GM12801 (cell line): Measurements from ENCODE around the gene PEDS1.

Experiments
- TF ChIP-seq, protein P1 (sequence below): IDR thresholded peaks from one replicate; pipeline ENCODE4 v1.5.1; 2011; ENCODE audit warnings: control low read depth; ENCODE audit not compliant: insufficient read length; ENCODE audit errors: extremely low read depth

PEDS1 gene

DNA sequence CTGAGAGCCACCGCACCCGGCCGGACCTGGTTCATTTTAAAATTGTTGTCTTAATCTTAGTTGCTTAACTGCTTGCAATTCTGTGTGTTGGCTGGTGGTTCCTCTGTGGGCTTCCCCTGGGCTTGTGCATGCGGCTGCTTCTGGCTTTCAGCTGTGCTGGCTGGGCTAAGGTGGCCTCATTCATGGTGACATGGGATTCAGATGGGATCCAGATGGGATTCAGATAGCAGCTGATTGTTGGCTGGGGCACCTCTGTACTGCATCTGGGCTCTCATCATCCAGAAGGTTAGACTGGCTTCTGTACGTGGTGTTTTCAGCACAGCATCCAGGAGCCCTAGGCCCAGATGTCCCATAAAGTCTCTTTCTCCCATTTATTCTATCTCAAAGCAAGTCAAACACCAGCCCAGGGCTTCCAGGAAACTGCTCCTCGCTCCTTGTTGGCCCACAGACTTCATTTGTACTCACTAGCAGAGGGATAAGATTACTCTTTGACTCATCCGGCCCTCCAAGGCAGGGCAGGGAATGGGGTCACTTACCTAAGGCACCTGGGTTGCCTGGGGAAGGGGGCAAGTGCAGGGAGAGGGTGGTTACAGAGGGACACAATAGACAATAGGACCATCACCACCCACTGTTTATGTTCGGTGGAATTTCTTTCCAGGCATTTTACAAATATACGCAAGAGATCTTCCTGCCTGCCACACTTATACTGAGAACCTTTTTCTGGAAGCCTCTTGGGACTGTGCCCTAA lies 10.2 kb upstream of the PEDS1 start:
- TF ChIP-seq, protein P1, sequence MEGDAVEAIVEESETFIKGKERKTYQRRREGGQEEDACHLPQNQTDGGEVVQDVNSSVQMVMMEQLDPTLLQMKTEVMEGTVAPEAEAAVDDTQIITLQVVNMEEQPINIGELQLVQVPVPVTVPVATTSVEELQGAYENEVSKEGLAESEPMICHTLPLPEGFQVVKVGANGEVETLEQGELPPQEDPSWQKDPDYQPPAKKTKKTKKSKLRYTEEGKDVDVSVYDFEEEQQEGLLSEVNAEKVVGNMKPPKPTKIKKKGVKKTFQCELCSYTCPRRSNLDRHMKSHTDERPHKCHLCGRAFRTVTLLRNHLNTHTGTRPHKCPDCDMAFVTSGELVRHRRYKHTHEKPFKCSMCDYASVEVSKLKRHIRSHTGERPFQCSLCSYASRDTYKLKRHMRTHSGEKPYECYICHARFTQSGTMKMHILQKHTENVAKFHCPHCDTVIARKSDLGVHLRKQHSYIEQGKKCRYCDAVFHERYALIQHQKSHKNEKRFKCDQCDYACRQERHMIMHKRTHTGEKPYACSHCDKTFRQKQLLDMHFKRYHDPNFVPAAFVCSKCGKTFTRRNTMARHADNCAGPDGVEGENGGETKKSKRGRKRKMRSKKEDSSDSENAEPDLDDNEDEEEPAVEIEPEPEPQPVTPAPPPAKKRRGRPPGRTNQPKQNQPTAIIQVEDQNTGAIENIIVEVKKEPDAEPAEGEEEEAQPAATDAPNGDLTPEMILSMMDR = no peak

DNA sequence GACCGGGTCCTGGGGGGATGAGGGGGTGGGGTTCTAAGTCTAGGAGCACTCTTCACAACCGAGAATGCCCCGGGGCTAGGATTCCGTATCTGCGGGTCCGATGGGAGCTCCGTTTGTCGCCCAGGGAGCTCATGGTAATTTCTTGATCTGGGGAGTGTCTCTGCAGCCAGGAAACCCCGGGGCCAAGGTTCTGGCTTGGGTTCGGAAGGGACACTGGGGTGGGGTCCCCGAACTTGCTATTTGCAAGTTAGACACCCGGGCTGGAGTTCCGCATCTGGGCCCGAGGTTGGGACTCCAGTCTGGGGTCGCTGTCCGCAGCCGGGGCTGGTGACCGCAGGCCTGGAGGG lies 397 bp downstream of the PEDS1 start:
- TF ChIP-seq, protein P1 = no peak

DNA sequence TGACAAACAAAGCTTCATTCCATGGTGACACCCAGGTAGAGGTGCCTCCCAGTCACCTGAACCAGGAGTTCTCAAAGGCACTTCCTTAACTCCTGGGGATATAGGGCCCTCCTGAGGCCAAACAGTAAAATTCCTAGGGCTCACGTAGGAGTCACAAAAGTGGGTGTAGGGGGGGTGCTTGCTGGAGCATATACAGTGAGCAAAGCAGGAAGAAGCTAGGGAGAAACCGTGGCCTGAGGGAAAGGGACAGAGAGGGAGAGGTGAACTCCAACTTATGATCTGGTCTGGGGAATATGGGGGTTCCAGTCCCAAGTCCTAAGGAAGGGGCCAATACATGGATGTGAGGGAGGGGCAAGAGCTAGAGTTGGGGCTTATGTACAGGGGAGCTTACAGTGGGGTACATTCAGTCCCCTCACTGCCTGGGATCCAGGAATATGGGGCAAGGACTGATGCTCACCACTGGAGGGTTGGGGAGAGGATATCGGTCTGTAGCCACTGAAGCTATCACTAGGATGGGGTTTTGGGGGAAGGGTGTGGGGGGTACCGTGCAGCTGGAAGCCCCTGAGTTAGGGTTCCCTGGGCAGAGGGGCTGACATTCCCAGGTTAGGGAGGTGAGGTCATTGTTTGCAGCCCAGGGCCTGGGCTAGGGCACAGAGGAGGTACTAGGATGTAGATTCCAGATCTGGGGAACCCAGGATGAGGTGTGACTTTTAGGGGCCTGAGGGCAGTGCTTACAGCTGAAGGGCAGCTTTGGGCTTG lies 950 bp downstream of the PEDS1 start:
- TF ChIP-seq, protein P1 = no peak

DNA sequence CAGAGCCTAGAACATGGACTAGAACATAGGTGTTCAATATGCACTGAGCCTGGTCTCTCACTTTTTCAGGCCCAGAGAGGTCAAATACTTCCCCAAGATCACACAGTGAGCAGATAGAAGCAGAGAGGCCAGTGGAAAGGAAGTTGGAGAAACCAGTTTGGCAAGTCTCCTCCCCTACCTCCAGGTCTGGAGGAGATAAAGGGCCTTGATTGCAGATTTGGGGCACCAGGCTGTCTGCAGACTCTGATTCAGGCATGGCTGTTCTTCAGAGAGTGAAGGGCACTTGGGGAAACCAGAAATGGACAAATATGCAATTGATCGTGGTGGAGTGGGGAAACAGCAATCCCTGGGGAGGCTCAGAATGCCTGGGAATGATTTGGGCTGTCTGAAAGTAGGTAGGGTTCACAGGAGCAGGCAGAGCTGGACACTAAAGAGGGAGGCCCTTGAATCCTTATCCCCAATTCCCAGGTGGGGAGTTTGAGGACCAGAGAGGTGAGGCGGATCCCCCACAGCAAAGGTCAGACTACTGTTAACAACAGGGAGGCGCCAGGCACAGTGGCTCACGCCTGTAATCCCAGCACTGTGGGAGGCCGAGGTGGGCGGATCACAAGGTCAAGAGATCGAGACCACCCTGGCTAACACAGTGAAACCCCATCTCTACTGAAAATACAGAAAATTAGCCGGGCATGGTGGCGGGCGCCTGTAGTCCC lies 2.3 kb downstream of the PEDS1 start:
- TF ChIP-seq, protein P1 = no peak

DNA sequence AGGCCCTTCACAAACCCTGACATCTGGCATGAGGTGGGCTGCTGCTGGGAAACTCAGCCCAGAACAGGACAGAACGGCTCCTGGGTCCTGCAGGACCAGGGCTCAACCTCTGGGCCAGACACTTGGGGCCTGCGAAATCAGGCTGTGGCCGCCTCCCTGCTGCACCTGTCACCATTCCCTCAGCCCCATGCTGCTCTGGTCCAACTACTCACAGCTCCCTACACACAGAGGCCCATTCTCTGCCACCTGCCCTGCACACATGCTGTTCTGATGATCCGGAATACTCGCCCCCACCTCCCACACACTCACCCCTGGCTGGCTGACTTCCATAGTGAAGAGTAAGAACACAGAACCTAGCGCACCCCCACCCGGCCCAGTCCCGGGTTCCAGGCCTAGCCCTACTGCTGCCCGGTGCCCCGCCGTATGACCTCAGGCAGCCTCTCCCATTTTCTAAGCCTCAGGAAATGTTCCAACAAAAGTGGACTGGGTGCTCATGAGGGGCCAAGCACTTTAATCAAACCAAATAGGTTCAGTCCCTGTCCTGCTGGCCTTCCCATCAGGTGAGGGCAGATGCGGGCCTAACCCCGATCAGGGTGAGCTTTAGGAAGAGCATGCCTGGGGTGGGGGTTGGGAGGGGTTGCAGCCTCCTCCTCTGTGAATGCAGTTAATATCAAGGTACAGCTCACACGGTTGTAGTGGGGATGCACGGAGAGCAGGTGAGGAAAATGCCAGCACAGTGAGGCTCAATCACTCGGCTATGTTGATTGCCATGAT lies 3.9 kb downstream of the PEDS1 start:
- TF ChIP-seq, protein P1 = no peak

DNA sequence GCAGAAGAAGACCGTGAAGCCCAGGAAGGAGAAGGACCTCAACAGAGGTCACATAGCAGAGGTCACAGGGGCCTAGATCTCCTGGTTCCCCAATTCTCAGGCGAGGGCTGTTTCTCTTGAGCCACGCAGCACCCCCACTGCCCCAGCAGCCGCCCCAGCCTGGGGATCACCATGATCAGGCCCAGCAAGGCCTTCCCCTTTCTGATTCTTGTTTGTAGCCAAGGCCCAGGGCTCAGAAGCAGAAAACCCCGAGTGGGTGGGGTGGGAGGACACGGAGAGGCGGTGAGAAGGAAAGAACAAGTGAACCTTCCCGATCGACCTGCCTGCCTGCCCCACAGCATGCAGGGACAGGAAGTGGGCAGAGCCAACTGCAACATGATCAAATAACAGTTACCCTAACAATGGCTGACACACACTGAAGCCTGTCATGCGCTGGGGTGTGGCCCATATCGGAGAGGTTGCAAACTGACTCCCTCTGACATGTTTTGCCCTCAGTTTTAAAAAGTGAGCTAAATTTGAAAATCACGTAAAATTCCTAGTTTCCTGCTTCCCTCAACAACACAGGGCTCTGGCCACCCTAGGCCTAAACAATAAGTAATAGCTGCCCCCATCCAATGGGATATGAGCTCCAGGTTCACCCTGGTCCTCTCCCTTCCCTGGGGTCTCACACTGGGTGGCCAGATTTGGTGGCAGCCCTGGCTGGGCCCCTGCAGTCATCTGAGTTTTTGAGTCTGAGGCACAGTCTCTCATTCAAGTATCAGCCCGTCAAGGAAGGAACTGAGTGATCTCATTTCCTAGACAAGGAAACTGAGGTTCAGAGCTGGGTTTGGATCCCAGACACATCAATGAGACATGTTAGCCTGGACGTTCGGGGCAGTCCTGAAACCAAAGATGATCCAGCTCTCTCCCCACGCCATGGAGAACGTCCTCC lies 6.5 kb downstream of the PEDS1 start:
- TF ChIP-seq, protein P1 = no peak
